Cardiac muscle cell (in vitro differentiated cells and primary cell): Measurements from ENCODE around the gene PYM1. TPM values are rescaled to one million over a fixed set of nuclear protein-coding genes. Genes with fewer than 3 reads are reported as not detected.
A peak's percentile ranks its signal among the peaks of the same experiment; 100 is the strongest.

Experiments used
- DNase-seq, 2 donors: peaks; one replicate each; pipeline versions ENCODE4 v3.0.0 to v3.0.0-alpha.2; 2010 to 2017; ENCODE audit warnings: low read depth in 1 of 2, low spot score in 1 of 2
- H3K27ac ChIP-seq: fragments of 200-600 bp; sonication (generic); 2 replicates; pipeline ENCODE4 v1.5.1; 2016
- H3K27me3 ChIP-seq: fragments of 200-600 bp; sonication (generic); 2 replicates; pipeline ENCODE4 v1.6.0; 2016; ENCODE audit warnings: control low read depth
- H3K36me3 ChIP-seq: fragments of 200-600 bp; sonication (generic); 2 replicates; pipeline ENCODE4 v1.5.1; 2016; ENCODE audit warnings: control low read depth
- H3K4me1 ChIP-seq: fragments of 200-600 bp; sonication (generic); 2 replicates; pipeline ENCODE4 v1.8.1; 2017; ENCODE audit warnings: low read depth, mild to moderate bottlenecking, mixed run types
- H3K4me3 ChIP-seq: fragments of 200-600 bp; sonication (generic); 2 replicates; pipeline ENCODE4 v1.5.1; 2016; ENCODE audit warnings: mild to moderate bottlenecking
- H3K9me3 ChIP-seq: fragments of 200-600 bp; sonication (generic); 2 replicates; pipeline ENCODE4 v1.5.1; 2017; ENCODE audit warnings: low read depth, mild to moderate bottlenecking, control low read depth
- polyA plus RNA-seq: library from polyadenylated mRNA; unstranded; fragments of >200 nt; fragmentation: Nextera tagmentation; extraction: Ambion mirVana; gene quantifications from 2 replicates; pipeline ENCODE4 v1.2.1, GENCODE V29; 2016
- total RNA-seq: library from RNA; depleted of rRNA; stranded (reverse); fragments of >200 nt; gene quantifications from 2 replicates; pipeline ENCODE4 v1.2.3, GENCODE V29; 2016
- TF ChIP-seq, protein P1 (sequence below): IDR thresholded peaks from 2 replicates; pipeline ENCODE4 v1.5.1; 2012; ENCODE audit warnings: low read depth, mild to moderate bottlenecking, low read length

The PYM1 gene
- total and polyA plus RNA-seq, 2 experiments from 2014 or later, result 55.3 to 82.9 TPM

DNA sequence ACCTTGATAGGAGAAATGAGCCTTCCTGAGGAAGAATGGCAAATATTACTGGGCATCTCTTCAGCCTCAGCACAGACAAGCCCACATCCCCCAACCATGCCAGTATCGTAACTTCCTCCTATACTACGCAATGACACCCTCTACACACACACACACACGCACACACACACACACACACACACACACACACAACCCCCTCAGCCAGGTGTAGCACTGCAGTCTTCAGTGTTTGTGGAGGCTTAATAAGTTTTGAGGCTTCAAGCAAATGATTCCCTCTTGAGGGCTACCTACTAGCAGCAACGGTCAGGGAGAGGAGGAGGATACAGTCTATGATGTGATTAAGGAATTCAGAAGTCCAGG, 4.8 kb upstream of the PYM1 start:
- Histone ChIP-seq H3K27ac (no peak overlapping the region), H3K36me3 (no peaks in the 10 kb centered on the region), H3K4me3 (peak overlapping the region; percentile 64), H3K27me3 (peaks cover 27% of the 10 kb centered on the region), H3K9me3 (no peaks in the 10 kb centered on the region), H3K4me1 (peaks cover 5% of the 10 kb centered on the region)
- TF ChIP-seq, protein P1, sequence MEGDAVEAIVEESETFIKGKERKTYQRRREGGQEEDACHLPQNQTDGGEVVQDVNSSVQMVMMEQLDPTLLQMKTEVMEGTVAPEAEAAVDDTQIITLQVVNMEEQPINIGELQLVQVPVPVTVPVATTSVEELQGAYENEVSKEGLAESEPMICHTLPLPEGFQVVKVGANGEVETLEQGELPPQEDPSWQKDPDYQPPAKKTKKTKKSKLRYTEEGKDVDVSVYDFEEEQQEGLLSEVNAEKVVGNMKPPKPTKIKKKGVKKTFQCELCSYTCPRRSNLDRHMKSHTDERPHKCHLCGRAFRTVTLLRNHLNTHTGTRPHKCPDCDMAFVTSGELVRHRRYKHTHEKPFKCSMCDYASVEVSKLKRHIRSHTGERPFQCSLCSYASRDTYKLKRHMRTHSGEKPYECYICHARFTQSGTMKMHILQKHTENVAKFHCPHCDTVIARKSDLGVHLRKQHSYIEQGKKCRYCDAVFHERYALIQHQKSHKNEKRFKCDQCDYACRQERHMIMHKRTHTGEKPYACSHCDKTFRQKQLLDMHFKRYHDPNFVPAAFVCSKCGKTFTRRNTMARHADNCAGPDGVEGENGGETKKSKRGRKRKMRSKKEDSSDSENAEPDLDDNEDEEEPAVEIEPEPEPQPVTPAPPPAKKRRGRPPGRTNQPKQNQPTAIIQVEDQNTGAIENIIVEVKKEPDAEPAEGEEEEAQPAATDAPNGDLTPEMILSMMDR, result no peak
- DNase-seq, result peak in 1 of 2 donors; percentile 44

DNA sequence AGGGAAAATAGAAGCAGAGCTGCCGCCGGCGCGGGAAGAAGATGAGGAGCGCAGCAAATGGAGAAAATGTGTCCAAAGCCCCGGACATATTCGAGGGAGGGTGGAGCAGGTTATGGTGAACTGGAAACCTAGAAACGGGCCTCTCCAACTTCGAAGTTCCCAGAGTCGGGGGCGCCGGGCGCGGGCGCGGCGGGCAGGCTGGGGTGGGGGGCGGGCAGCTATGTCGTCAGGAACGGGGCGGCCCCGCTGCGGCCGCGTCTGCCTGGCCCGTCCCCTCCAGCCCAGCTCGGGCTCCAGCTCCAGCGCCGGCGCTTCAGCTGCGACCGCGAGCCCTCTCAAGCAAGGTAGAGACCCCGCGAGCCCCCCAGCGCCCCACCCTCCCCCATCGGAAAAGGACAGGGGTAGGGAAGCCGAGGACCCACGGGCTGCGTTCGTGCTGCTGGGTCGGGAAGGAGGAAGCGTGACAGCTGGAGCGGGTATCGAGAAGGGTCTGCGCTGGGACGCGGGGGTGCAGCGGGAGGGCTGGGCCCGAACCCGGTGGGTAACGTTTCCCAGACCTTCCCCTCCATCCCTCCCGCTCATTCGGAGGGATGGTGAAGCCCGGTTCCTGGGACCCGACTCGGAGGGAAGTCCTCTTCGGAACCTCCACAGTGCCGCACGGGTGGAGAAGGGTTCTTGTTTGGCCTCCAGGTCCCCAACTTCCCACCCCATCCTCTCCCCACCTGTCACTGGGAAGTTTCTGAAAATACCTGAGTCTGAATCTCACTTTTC, 4.3 kb upstream of the PYM1 start:
- H3K36me3 ChIP-seq, result no peaks in the 10 kb centered on the region
- TF ChIP-seq, protein P1, result no peak
- peaks cover 25% of the 10 kb centered on the region for H3K27me3 ChIP-seq
- H3K4me3 ChIP-seq, result peak overlapping the region; percentile 64
- peak; percentile 50 to 80 for DNase-seq
- H3K9me3 ChIP-seq, result no peaks in the 10 kb centered on the region
- H3K27ac ChIP-seq, result no peak overlapping the region
- H3K4me1 ChIP-seq, result peaks cover 5% of the 10 kb centered on the region

GRCh38 chr12:55931317-55931779, 3.7 kb upstream of the PYM1 start:
- Histone ChIP-seq H3K9me3 (no peaks in the 10 kb centered on the region), H3K4me3 (peak overlapping the region; percentile 64), H3K36me3 (no peaks in the 10 kb centered on the region), H3K27ac (no peak overlapping the region), H3K4me1 (peaks cover 5% of the 10 kb centered on the region), H3K27me3 (peaks cover 24% of the 10 kb centered on the region)
- TF ChIP-seq, protein P1, result no peak
- no peak for DNase-seq

DNA sequence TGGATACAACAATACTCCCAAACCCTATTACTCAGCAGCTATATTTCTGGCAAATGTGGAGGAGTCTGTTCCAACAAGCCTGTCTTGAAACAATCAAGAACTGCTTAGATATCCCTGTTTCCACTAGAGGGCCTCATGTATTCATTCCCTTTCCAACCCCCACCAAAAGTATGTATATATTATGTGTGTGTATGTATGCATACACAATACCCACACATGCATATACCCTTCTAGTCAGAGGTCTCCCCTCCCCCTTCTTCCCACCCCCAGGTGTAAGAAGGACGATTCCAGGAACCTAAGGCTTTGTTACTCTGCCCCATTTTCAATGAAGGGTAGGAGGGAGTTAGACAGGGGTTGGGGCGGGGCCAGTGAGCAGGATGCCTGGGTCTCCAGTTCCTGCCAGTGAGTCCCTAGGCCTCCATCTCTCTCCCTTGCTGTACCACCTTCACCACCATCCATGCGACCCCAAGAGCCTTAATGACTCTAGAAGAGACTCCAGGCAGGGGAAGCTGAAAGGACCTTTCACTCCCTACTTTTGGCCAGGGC, 3.1 kb upstream of the PYM1 start, which contains the start of gene DGKA:
Gene DGKA, plus strand, starts transcription at position 392 of the 546 bp plus-strand sequence. CDS start 5,342 bp downstream, outside the sequence.
- peak; percentile 57 to 84 for DNase-seq
- TF ChIP-seq, protein P1, result peak; percentile 62
- Histone ChIP-seq H3K4me3 (peak within 1 kb of the TSS; percentile 64), H3K4me1 (peaks cover 9% of the 10 kb centered on the region), H3K9me3 (no peaks in the 10 kb centered on the region), H3K27ac (no peak within 1 kb of the TSS), H3K36me3 (no peaks in the 10 kb centered on the region), H3K27me3 (peaks cover 24% of the 10 kb centered on the region)

DNA sequence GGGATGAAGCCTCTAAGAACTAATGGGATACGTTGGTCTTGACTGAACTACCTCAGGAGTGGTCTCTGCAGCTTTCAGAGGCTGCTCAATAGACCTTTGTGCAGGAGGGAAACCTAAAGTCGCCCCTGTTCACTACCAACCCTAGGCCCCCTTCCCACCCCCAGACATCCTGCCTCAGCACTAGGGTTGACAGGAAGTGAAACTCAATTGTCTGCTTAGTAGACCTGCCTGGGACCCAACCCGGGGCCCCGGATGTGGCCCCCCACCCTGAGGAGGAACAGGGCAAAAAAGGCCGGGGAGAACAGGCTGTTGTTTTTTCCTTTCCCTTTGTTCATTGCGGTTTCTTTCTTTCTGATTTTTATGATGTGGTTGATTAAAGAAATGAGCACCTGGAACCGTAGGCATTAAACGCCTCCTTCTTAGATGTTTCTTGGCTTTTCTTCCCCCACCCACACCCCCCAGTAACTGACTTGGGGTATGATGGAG, 1.7 kb upstream of the PYM1 start:
- H3K4me1 ChIP-seq, result peaks cover 13% of the 10 kb centered on the region
- no peak overlapping the region for H3K4me3 ChIP-seq
- no peaks in the 10 kb centered on the region for H3K36me3 ChIP-seq
- DNase-seq, result no peak
- H3K9me3 ChIP-seq, result no peaks in the 10 kb centered on the region
- H3K27ac ChIP-seq, result no peak overlapping the region
- TF ChIP-seq, protein P1, result no peak
- H3K27me3 ChIP-seq, result peaks cover 18% of the 10 kb centered on the region
